ENCODE data around the gene HILPDA.
"Not testable (repeated sequence)": the region's sequence is repeated elsewhere in the genome, so short reads cannot be mapped to it uniquely, and the experiment has no call there.

HILPDA gene

DNA sequence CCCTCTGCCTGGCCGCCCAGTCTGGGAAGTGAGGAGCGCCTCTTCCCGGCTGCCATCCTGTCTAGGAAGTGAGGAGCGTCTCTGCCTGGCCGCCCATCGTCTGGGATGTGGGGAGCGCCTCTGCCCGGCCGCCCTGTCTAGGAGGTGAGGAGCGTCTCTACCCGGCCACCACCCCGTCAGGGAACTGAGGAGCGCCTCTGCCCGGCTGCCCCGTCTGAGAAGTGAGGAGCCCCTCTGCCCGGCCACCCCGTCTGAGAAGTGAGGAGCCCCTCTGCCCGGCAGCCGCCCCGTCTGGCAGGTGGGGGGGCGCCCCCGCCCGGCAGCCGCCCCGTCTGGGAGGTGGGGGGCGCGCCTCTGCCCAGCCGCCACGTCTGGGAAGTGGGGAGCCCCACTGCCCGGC, 7.7 kb downstream of the HILPDA start:
- DNase-seq (ENCODE audit: low read depth in 2 of 2) = not testable (repeated sequence)

DNA sequence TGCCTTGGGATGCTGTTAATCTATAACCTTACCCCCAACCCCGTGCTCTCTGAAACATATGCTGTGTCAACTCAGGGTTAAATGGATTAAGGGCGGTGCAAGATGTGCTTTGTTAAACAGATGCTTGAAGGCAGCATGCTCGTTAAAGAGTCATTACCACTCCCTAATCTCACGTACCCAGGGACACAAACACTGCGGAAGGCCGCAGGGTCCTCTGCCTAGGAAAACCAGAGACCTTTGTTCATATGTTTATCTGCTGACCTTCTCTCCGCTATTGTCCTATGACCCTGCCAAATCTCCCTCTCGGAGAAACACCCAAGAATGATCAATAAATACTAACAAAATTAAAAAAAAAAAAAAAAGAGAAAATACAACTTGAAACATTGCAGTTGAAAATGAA, 8.3 kb downstream of the HILPDA start:
- not testable (repeated sequence) for DNase-seq (ENCODE audit: low read depth in 2 of 2)

DNA sequence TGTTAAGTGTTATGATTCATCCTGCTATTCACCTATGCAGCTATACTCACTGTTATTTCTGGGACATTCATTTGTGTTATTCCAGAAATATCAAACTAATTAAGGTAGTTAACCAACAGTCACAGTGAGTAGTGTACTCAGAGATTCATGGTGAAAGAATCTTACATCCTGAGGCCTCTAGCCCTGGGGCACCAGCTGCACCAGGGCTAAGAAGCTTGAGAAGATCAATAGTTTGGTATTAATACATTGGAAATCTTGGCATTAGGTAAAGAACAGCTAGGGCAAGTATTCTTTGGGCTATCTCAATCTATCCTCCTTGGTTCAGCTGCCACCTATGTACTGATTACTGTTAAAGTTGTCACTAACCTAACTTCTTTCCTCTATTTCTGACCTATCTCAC, 11.2 kb downstream of the HILPDA start:
- not testable (repeated sequence) for DNase-seq (ENCODE audit: low read depth in 2 of 2)

DNA sequence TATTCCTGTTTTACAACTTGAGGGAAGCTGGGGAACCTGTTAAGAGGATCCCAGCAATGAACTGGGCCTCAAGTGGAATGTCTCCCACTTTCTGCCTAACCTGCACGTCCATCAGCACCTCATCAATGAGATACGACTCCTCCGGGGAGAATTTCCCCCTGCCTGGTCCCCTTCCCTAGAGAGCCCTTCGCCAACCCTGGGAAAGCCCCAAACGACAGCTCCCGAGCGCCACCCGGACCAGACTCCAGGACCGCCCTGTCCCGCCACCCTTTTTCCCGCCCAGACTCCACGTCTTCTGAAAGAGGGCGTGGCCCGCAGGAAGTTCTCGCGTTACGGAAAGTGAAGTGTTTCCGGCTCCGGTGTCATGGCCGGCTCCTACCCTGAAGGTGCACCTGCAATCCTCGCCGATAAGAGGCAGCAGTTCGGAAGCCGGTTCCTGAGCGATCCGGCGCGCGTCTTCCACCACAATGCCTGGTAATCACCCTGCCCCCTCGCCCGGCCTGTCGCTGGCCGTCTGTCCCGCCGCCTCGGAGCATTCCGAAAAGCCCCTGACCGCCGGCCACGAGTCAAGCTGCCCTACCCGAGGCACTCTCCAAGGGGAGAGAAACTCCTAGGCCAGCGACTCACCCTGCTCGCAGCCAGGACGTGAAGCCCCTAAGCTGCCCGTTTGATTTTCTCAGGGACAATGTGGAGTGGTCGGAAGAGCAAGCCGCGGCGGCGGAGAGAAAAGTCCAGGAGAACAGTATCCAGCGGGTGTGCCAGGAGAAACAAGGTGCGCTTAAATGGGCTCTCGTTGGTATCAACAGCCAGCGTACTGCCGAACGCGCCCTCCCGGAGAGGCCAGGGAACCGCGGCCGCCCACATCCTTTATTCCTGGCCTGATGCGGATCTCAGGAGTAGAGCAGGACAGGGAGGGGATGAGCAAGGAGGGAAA, 21.0 kb downstream of the HILPDA start, which contains the start of gene METTL2B:
Gene METTL2B (plus strand): TSS at position 347 of the 934 bp plus-strand sequence. CDS start 18 bp downstream, at position 365.
- peak; percentile 77 to 89 for DNase-seq (ENCODE audit: low read depth in 2 of 2)

DNA sequence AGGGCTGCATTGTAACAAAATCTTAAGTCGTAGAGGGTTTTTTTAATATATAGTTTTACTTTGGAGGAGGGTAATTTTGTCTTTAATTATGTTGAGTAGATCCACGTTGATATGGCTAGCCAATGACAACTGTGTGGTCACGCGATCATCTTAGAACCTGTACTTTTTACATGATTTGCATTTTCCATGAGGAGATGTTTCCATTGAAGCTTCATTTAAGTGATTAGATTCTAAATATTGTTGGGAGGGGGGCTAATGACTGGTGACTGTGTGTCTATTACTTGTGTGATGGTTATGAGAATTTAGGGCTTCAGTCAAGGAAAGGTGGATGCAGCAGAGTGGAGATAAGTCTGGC, 21.6 kb downstream of the HILPDA start:
- not testable (repeated sequence) for DNase-seq (ENCODE audit: low read depth in 2 of 2)

DNA sequence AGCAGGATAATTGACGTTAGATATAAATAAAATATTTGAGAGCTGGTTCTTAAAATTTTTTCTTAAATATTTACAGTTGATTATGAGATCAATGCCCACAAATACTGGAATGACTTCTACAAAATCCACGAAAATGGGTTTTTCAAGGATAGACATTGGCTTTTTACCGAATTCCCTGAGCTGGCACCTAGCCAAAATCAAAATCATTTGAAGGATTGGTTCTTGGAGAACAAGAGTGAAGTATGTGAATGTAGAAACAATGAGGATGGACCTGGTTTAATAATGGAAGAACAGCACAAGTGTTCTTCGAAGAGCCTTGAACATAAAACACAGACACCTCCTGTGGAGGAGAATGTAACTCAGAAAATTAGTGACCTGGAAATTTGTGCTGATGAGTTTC, 23.4 kb downstream of the HILPDA start:
- not testable (repeated sequence) for DNase-seq (ENCODE audit: low read depth in 2 of 2)

DNA sequence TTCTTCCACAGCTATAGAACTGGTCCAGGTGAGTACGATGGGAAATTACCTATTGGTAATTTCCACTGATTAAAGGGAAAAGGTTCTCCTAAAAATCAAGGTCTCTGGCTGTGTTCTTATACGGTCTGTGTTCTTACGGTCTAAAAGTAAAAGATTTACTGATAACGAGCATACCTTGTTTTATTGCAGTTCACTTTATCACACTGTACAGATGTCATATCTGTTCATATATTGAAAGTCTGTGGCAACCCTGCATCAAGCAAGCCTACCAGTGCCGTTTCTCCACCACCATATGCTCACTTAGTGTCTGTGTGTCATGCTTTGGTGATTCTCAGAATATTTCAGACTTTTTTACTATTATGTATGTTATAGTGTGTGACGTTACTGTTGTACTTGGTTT, 32.5 kb downstream of the HILPDA start:
- DNase-seq (ENCODE audit: low read depth in 2 of 2) = not testable (repeated sequence)

DNA sequence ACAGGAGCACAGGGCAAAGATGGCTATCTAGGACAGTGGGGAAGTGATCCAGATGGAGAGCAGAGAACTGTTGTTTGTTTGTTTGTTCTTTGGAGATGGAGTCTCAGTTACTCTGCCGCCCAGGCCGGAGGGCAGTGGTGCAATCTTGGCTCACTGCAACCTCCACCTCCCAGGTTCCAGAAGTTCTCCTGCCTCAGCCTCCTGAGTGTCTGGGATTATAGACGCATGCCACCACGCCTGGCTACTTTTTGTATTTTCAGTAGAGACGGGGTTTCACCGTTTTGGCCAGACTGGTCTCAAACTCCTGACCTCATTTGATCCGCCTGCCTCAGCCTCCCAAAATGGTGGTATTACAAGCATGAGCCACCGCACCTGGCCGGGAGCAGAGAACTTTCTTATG, 41.7 kb downstream of the HILPDA start:
- DNase-seq (ENCODE audit: low read depth in 2 of 2) = no peak

DNA sequence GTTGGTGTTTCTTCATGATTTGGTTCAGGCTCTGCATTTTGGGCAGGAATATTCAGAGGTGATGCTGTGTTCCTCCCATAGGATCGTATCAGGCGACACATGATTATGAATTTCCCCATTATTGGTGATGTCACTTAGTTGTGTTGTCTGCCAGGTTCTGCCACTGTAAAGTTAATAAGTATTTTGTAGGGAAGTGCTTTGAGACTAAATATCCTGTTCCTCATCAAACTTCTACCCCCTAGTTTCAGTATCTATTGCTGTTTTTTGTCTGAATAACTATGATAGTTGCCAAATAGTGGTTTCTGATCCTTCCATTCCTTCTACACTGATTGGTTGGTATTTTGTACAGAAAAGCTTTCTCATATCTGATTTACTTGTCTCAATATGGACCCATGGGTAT, 49.7 kb downstream of the HILPDA start:
- not testable (repeated sequence) for DNase-seq (ENCODE audit: low read depth in 2 of 2)

DNA sequence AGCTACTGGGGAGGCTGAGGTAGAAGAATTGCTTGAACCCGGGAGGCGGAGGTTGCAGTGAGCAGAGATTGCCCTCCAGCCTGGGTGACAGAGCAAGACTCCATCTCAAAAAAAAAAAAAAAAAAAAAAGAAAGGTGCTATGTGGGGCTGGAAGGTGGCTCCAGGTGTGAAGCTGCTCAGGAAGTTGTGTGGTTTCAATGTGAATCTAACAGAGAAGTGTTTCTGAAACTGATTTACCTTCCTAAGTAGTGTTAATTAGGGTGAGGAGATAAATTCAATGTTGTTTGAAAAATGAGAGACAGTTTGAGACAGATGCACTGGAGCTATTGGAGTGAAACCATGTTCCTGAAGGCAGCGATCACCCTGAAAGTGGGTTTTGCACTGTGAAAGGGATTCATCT, 51.1 kb downstream of the HILPDA start:
- not testable (repeated sequence) for DNase-seq (ENCODE audit: low read depth in 2 of 2)

DNA sequence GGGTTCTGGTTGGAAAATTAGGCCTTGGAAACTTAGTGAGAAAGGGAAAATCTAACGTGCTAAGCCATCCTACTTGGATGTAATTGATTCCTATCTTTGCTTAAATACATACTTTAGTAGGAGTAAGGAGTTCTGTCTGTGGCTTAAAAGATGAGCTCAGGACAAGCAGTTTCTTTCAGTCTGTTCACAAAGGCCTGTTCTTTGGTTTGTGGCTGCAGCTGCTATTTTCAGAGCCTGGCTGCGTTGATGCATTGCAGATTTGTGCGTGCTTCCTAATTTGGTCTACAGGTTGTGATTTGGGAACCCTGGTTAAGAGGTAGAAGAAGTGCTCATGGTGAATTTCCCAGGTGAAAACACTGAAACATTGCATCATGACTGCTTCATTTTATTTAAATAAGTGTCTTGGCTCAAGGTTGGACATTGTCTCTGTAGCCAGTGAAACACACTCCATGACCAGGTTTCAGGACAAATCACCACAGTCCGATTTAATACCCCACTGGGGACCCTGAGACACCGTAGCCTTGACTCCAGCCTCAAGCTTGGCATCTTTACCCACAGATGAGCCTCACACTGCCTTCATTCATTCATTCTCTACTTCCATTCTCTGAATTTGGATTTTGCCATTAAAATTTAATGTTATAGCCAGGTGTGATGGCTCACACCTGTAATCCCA, 51.8 kb downstream of the HILPDA start:
- not testable (repeated sequence) for DNase-seq (ENCODE audit: low read depth in 2 of 2)
